ENCODE data around the gene NF2. TPM values are rescaled to one million over a fixed set of nuclear protein-coding genes. Genes with fewer than 3 reads are reported as not detected.

The NF2 gene
- total and polyA plus RNA-seq, 2 of the 8 experiments (the other 6 are each of a cell fraction or from before 2014, with no cell fraction given), result 17.6 to 53.6 TPM

DNA sequence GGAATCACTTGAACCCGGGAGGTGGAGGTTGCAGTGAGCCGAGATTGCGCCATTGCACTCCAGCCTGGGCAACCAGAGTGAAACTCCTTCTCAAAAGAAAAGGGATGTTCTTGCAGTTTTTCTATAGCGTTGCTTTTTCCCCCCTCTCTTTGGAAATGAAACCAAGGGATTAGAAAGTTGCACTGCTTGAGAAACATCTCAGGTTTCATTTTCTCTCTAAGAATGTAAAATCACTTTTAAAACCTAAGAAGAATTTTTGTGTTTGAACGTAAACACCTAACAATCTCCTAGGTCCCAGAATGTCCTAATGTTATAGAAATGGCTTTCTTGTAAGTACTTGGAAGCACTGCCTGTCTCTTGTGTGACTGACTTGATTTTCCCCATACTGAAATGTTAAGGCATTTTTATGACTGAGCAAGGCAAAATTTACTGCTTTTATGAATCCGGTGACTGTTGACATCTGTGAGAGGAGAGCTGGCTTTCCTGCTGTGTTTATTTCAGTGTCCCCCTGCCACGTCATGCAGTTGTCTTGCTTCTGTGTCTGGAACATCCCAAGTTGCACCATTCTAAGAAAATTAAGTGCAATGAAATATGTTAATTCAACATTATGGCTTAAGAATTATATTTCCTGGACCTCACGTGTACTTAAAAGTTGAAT is 37.7 kb downstream of the NF2 start:
- no peak overlapping the region for H3K14ac ChIP-seq (ENCODE audit: insufficient read length)
- POLR2A ChIA-PET (ENCODE audit: partially characterized antibody), result no interaction called here
- H3K4me1 ChIP-seq (replicated peaks in 1 of 4; ENCODE audit: control insufficient read depth in 3 of 4, insufficient read depth in 4 of 4, low read length in 3 of 4), result no peaks in the 10 kb centered on the region
- peaks cover 0 to 15% (median 10%) of the 10 kb centered on the region in 4 experiments; a peak in 6 of 8 replicates for H3K36me3 ChIP-seq (ENCODE audit: control insufficient read depth in 2 of 4, insufficient read depth in 4 of 4, low read length in 3 of 4)
- no peak overlapping the region for H2BK12ac ChIP-seq (ENCODE audit: low read depth, low read length)
- H4K20me1 ChIP-seq (replicated peaks in 1 of 2; ENCODE audit: control insufficient read depth in 1 of 2, insufficient read depth in 2 of 2, low read length in 2 of 2), result no peaks in the 10 kb centered on the region
- no peak overlapping the region for H3K4me2 ChIP-seq (ENCODE audit: insufficient read depth in 1 of 2, low read depth in 2 of 2, low read length in 2 of 2)
- peaks cover 2 to 4% of the 10 kb centered on the region in 2 experiments; a peak in 1 of 4 replicates for H3K9me3 ChIP-seq (ENCODE audit: insufficient read depth in 2 of 2, low read depth in 1 of 2, low read length in 1 of 2)
- no peak overlapping the region for H2AFZ ChIP-seq (ENCODE audit: low read length)
- H3K56ac ChIP-seq (replicated peaks; ENCODE audit: insufficient read length, low read depth, low read length), result no peak overlapping the region
- H4K8ac ChIP-seq (ENCODE audit: extremely low read depth, insufficient read depth, low read length), result no peak overlapping the region
- H3K4ac ChIP-seq (replicated peaks; ENCODE audit: insufficient read length, low read depth, low read length), result no peak overlapping the region
- H3K9ac ChIP-seq (replicated peaks in 1 of 4; ENCODE audit: extremely low read depth in 1 of 4, low read depth in 3 of 4, low read length in 3 of 4), result no peak overlapping the region
- H3K79me2 ChIP-seq (ENCODE audit: control insufficient read depth in 1 of 2, insufficient read depth in 2 of 2, low read length in 2 of 2), result no peaks in the 10 kb centered on the region
- H4K5ac ChIP-seq (ENCODE audit: insufficient read length, low read depth, low read length), result no peak overlapping the region
- no peak overlapping the region for H2AK5ac ChIP-seq (ENCODE audit: low read depth, low read length)
- WGBS, 2 experiments (ENCODE audit: extremely low coverage in 1 of 2, insufficient coverage in 1 of 2, insufficient read length in 1 of 2, insufficient replicate concordance in 2 of 2, low coverage in 1 of 2, low lambda C conversion rate in 2 of 2, missing lambda C conversion rate in 1 of 2), result 89% methylated on average over 8 of the region's 8 CpGs; no CpG with 5 or more reads in 1 of the 2 experiments
- FAIRE-seq (no peak), DNase-seq (ENCODE audit: low read depth in 1 of 2, low spot score in 2 of 2) (no peak)
- no peak overlapping the region for H2BK120ac ChIP-seq (replicated peaks; ENCODE audit: low read depth, low read length)
- CTCF ChIA-PET (ENCODE audit: partially characterized antibody), result interaction anchor here (0.9 kb wide), 1 partner anchor 16 kb away, joined by 3 read pairs; no protein-coding TSS in a partner anchor
- H4K91ac ChIP-seq (replicated peaks; ENCODE audit: insufficient read length, low read length), result no peak overlapping the region
- no peaks in the 10 kb centered on the region for H3K27me3 ChIP-seq (replicated peaks in 1 of 4; ENCODE audit: control insufficient read depth in 3 of 4, extremely low read depth in 1 of 4, insufficient read depth in 3 of 4, low read length in 3 of 4)
- H3K23me2 ChIP-seq (ENCODE audit: low read depth, low read length), result no peaks in the 10 kb centered on the region; the same call in 1 of the 2 replicates
- H2BK5ac ChIP-seq (ENCODE audit: low read depth, low read length), result no peak overlapping the region
- H3K27ac ChIP-seq (ENCODE audit: low read depth, low read length), result no peak overlapping the region
- H3K4me3 ChIP-seq (ENCODE audit: extremely low read depth in 1 of 4, insufficient read depth in 2 of 4, low read depth in 3 of 4, low read length in 4 of 4), result no peak overlapping the region
- H3K79me1 ChIP-seq (ENCODE audit: low read depth, low read length), result peaks cover 2% of the 10 kb centered on the region; the same call in 1 of the 2 replicates
- H3K18ac ChIP-seq (ENCODE audit: extremely low read depth, low read length), result no peak overlapping the region
- H2BK15ac ChIP-seq (ENCODE audit: low read length), result no peak overlapping the region
- no peak overlapping the region for H3K23ac ChIP-seq (ENCODE audit: insufficient read length)
- H2BK20ac ChIP-seq (ENCODE audit: low read length), result no peak overlapping the region
- TF ChIP-seq EP300 (IDR thresholded peaks at IDR 0.05; ENCODE audit: borderline replicate concordance in 1 of 2, low read depth in 2 of 2, low read length in 2 of 2) (no peak), CTCF (IDR thresholded peaks at IDR 0.05; ENCODE audit: control extremely low read depth in 1 of 3, insufficient read depth in 1 of 3, low read depth in 1 of 3, low read length in 3 of 3) (no peak), TEAD4 (IDR thresholded peaks at IDR 0.05; ENCODE audit: low read depth, low read length) (no peak), RFX5 (IDR thresholded peaks at IDR 0.05; ENCODE audit: borderline replicate concordance, low read depth, low read length) (no peak), NANOG (IDR thresholded peaks at IDR 0.05; ENCODE audit: insufficient read depth, low read depth, low read length, poor library complexity, severe bottlenecking) (no peak), BACH1 (IDR thresholded peaks at IDR 0.05; ENCODE audit: low read length) (no peak), KDM5A (IDR thresholded peaks at IDR 0.05; ENCODE audit: low read length) (no peak), TBP (IDR thresholded peaks at IDR 0.05; ENCODE audit: low read depth, low read length) (no peak), SUZ12 (IDR thresholded peaks at IDR 0.05; ENCODE audit: low read length) (no peak), CBX5 (IDR thresholded peaks at IDR 0.05; ENCODE audit: low read depth, low read length) (no peak)
